Aortic smooth muscle cell (primary cell): ENCODE results near the gene OR9K2. TPM values are rescaled to one million over a fixed set of nuclear protein-coding genes. Genes with fewer than 3 reads are reported as not detected.

Experiments used
- total RNA-seq: library from RNA; depleted of rRNA; stranded (reverse); fragments of >200 nt; gene quantifications from 2 replicates; pipeline ENCODE4 v1.2.3, GENCODE V29; 2014

OR9K2 gene, protein sequence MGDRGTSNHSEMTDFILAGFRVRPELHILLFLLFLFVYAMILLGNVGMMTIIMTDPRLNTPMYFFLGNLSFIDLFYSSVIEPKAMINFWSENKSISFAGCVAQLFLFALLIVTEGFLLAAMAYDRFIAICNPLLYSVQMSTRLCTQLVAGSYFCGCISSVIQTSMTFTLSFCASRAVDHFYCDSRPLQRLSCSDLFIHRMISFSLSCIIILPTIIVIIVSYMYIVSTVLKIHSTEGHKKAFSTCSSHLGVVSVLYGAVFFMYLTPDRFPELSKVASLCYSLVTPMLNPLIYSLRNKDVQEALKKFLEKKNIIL
- total RNA-seq = not detected in 2 replicates

GRCh38 chr12:55126106-55126505 lies at the start of gene OR9K2:
Gene OR9K2, plus strand, starts transcription at chr12:55126406. Its CDS starts 3,429 bp downstream, at chr12:55129835.

Other genes with a start within 250 kb of the OR9K2 start
- gene TESPA1, start 141.6 kb upstream of the OR9K2 start, total RNA-seq = not detected in 2 replicates
- gene NEUROD4, start 106.4 kb upstream of the OR9K2 start, total RNA-seq = not detected in 2 replicates
- not detected in 2 replicates for gene OR10A7, start 94.6 kb downstream of the OR9K2 start, total RNA-seq
- gene OR6C74, start 118.2 kb downstream of the OR9K2 start, total RNA-seq = not detected in 2 replicates
- gene OR6C6, start 170.2 kb downstream of the OR9K2 start, total RNA-seq = not detected in 2 replicates
- gene OR6C1, start 187.9 kb downstream of the OR9K2 start, total RNA-seq = not detected in 2 replicates
- not detected in 2 replicates for gene OR6C3, start 204.3 kb downstream of the OR9K2 start, total RNA-seq
- gene OR6C75, start 236.6 kb downstream of the OR9K2 start, total RNA-seq = not detected in 2 replicates